Stimulated activated CD8-positive, alpha-beta memory T cell treated with anti-CD3 and anti-CD28 coated beads, Interleukin-2, amount 100 ng/mL, for 1 hour (primary cell): ENCODE results near the gene PARM1.

Source experiments
- DNase-seq, 2 donors: peaks; one replicate each; pipeline ENCODE4 v3.0.0-alpha.2; 2020; ENCODE audit warnings: low read depth in 2 of 2

The PARM1 gene

DNA sequence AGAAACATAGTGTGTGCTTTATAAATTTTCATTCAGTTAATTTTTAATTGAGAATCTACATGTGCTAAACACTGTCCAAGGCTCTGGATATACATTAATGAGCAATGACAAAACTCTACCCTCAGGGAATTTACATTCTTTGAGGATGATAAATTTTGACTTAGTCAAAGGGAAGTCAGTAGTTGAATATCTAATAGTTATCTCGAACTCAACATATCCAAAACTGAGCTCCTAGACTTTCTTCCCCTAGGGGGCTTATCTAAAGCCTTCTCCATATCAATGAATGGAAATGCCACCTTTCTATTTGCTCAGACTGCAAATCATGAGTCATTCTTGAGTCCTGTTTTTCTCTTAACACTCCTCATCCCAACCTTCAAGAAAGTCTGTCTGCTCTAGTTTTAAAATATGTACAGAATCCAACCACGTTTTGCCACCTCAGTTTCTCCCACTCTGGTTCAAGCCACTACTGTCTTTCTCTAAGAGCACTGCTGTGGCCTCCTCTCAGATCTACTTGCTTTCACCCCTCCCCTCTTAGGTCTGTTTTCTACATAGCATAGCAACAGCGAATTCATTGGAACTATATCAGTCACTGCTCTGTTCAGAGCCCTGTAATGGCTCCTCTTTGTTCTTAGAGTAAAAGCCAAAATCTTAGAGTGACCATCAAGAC lies 9.5 kb downstream of the PARM1 start:
- no peak for DNase-seq

- DNase-seq: no peak
Measured at GRCh38 chr4:74942918-74943253, 10.0 kb downstream of the PARM1 start.

DNA sequence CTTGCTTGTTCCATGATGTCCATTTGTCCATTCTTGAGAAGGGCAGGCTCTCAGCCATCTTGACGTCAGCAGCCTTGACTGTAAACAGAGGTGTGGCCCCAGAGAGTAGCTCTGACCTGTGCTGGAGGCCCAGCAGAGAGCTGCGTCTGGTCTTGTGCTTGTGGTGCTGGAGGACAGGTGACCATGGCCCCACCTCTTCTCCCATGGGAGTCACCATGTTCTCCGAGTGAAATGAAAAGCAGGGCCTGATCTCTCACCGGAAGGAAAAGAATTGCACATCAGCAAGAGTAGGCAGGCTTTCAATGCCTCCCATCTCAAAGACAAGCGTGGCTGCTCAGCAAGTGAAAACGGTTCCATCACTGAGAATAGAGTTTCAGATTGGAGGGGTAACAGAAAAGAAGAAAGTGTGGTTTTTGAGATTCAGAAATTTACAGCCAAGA lies 11.5 kb downstream of the PARM1 start:
- DNase-seq: no peak

- DNase-seq: no peak
Measured at GRCh38 chr4:74946196-74946595, 13.3 kb downstream of the PARM1 start.

GRCh38 chr4:74947798-74948197 lies 14.9 kb downstream of the PARM1 start:
- no peak for DNase-seq

GRCh38 chr4:74948236-74948635 lies 15.3 kb downstream of the PARM1 start:
- no peak for DNase-seq

DNA sequence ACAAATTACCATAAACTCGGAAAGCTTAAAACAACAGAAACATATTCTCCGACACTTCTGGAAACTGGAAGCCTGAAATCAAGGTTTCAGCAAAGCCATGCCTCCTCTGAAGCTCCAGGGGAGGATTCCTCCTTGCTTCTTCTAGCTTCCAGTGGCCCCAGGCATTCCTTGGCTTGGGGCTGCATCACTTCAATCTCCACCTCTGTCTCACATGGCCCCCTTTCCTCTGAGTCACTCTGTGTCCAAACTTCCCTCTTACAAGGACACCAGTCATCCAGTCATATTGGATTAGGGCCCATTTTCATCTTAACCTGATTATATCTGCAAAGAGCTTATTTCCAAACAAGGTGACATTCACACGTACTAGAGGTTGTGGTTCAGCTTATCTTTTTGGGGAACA lies 17.3 kb downstream of the PARM1 start:
- no peak for DNase-seq

DNA sequence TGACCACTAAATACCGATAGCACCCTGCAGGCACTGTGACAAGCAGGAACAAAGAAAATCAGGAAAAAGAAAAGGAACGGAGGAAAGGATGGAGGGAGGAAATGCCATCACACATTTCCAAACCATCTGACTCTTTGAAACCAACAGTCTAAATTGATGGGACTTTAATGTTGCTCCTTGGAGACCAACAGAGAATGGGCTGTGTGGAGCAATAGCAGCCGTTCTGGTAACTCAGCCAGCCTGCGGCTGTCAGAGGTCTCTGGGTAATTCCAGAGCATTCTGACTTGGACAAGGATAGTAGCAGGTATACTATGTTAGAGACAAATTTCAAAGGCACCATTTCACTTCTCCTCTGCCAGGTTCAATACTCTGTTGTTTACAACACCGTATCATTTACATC lies 18.0 kb downstream of the PARM1 start:
- no peak for DNase-seq

DNA sequence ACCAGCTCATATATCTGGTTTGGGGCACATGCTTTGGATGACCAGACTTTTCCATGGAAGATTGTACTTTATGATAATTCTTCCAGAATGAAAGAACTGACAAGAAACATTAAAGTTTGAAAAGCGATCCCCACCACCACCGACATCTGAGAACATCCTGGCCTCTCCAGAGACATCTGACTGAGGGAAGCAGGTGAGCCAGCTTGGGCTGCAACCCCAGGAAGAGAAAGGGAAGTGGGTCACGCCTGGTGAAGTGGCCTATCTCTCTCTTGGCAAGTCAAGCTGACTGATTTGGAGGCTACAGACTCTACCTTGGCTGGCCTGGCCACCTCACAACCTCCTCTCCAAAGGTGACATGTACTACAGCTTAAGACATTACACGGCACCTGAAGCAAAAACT lies 20.7 kb downstream of the PARM1 start:
- no peak for DNase-seq

- DNase-seq: no peak
Measured at GRCh38 chr4:74958881-74959280, 26.0 kb downstream of the PARM1 start.

GRCh38 chr4:74961230-74961629 lies 28.3 kb downstream of the PARM1 start:
- no peak for DNase-seq

GRCh38 chr4:74962584-74962983 lies 29.7 kb downstream of the PARM1 start:
- no peak for DNase-seq

DNA sequence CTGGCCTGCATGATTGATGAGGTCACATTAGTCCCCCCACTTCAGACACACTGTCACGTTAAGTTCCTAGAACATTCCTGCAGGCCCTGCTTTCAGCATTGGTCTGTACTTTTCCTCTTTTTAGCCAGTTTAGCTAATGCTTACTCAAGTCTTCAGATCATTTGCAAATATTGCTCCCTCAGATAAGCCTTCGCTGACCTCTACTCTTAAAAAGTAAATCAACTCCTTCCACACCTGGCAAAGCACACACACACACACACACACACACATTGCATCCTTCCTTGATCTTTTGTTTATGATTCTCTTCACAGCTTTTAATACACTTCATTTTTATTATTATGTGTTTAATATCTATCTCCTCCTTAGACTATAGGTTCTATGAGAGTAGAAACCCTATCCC lies 31.4 kb downstream of the PARM1 start:
- DNase-seq: no peak

GRCh38 chr4:74967324-74967723 lies 34.4 kb downstream of the PARM1 start:
- no peak for DNase-seq

- DNase-seq: no peak
Measured at GRCh38 chr4:74968456-74969164, 35.7 kb downstream of the PARM1 start.

DNA sequence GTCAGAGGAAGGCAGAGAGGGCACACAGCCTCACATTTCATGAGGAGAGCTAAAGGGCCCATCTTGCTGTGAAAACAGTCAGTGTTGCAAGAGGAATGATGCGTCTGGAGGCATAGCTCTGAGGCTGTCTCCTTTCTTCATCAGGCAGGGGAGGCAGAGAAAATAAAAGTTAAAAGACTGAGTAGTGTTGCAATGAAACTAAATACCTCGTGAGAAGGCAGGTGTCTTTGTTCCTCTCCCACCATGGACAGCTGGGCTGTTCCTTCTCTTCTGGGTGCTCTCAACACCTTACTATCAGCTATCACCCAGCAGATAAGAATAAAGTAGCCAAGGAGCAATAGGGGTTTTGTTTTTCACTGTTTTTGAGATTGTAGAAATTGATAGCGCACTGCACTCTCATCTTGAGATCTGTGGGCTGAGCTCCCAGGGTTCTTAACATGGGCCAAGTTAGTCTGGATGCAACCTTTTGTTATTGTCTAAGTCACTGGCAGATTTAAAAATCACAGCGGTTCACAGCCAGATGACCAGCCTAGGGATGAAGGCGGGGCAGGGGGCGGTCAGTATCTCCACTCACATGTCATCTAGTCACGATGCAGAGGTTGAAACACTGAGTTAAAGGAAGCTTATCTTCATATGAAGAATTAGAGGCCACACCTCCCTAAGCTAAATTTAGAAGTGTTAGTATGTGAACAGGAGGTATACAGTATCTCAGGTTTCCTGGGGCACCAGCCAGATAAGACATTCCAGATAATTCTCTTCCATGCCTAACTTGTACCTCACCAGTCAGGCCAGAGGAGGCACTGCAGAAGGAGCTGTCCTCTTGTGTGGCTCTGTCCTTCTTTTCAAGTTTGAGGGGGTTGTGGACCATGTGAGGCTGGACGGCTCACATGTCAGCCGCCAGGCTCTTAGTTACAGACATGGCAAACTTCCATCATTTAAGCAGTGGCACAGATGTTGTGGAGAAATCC lies 36.9 kb downstream of the PARM1 start:
- DNase-seq: no peak

- DNase-seq: no peak
Measured at GRCh38 chr4:74970577-74970976, 37.7 kb downstream of the PARM1 start.

- DNase-seq: no peak
Measured at GRCh38 chr4:74971862-74972261, 38.9 kb downstream of the PARM1 start.

- no peak for DNase-seq
Measured at GRCh38 chr4:74975082-74975481, 42.2 kb downstream of the PARM1 start.

- DNase-seq: no peak
Measured at GRCh38 chr4:74975848-74976824, 43.2 kb downstream of the PARM1 start.

- no peak for DNase-seq
Measured at GRCh38 chr4:74982546-74983252, 49.8 kb downstream of the PARM1 start.
